Spinal cord (tissue), 10 donors: ENCODE measurements around the gene BARHL1. TPM values are rescaled to one million over a fixed set of nuclear protein-coding genes. Genes with fewer than 3 reads are reported as not detected.

ENCODE experiments used
- DNase-seq, 6 donors: peaks; one replicate each; pipeline versions ENCODE4 v3.0.0 to v3.0.0-alpha.2; 2013 to 2015; ENCODE audit warnings: low spot score in 6 of 6, low read depth in 4 of 6
- H3K27ac ChIP-seq: one replicate; pipeline ENCODE4 v1.5.1; 2013; ENCODE audit warnings: low read depth, low read length, control low read depth
- H3K27me3 ChIP-seq: one replicate; pipeline ENCODE4 v1.6.1; 2013; ENCODE audit warnings: low read length; ENCODE audit not compliant: control insufficient read depth, insufficient read depth
- H3K36me3 ChIP-seq: one replicate; pipeline ENCODE4 v1.6.1; 2013; ENCODE audit warnings: low read length; ENCODE audit not compliant: control insufficient read depth, insufficient read depth
- H3K4me1 ChIP-seq: one replicate; pipeline ENCODE4 v1.6.1; 2013; ENCODE audit warnings: low read length; ENCODE audit not compliant: control insufficient read depth, insufficient read depth
- H3K4me3 ChIP-seq: one replicate; pipeline ENCODE4 v1.5.1; 2013; ENCODE audit warnings: low read depth, low read length, control low read depth
- H3K9me3 ChIP-seq: one replicate; pipeline ENCODE4 v1.6.1; 2013; ENCODE audit warnings: low read length; ENCODE audit not compliant: control insufficient read depth, insufficient read depth
- WGBS: methylation state at CpG from one replicate; pipeline ENCODE4 v1.1.5; 2013; ENCODE audit warnings: missing lambda C conversion rate; ENCODE audit not compliant: insufficient coverage; 5-methylcytosine and 5-hydroxymethylcytosine counted together
- polyA plus RNA-seq, 2 donors: library from polyadenylated mRNA; unstranded; fragments of 120-200 nt; gene quantifications; one replicate each; pipeline ENCODE4 v1.2.1, GENCODE V29; 2013; ENCODE audit not compliant: insufficient read length in 2 of 2
- total RNA-seq, 2 donors: library from RNA; depleted of rRNA in 1 of 2; stranded (reverse); fragments of 120-200 nt in 1 of 2; fragments of >200 nt in 1 of 2; gene quantifications; one replicate each; pipeline versions ENCODE4 v1.2.3 to v1.2.4, GENCODE V29; 2013 to 2014
- donor health status: healthy.

BARHL1 gene
- total and polyA plus RNA-seq, 4 donors = 2.0 to 3.3 (median 3.2) TPM; not detected in 1

DNA sequence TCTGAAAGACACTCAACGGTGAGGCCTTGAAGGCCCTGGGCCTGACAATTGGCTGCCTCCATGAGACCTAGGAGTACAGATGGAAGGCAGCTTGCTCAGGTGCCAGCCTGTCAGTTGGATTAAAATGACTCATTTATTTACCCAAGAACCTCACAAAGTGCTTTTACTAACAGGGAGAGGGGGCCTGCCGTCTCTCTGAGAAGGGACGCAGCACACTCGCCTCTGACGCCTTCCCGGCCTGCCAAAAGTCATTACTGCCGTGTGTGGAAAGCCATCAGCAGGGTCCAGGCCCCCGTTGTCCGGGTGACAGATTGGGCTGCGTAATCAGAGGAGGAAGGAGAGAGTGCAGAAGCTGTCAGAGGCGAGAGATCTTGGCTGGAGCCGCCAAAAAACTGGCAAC is 54.9 kb downstream of the BARHL1 start:
- Histone ChIP-seq H3K9me3 (no peaks in the 10 kb centered on the region), H3K4me3 (no peak overlapping the region), H3K27ac (no peak overlapping the region), H3K4me1 (no peaks in the 10 kb centered on the region), H3K27me3 (no peaks in the 10 kb centered on the region), H3K36me3 (peaks cover 23% of the 10 kb centered on the region)
- peak in 2 of 6 donors; percentile 34 to 54 for DNase-seq
- WGBS = 47% methylated on average over 9 of the region's 12 CpGs

DNA sequence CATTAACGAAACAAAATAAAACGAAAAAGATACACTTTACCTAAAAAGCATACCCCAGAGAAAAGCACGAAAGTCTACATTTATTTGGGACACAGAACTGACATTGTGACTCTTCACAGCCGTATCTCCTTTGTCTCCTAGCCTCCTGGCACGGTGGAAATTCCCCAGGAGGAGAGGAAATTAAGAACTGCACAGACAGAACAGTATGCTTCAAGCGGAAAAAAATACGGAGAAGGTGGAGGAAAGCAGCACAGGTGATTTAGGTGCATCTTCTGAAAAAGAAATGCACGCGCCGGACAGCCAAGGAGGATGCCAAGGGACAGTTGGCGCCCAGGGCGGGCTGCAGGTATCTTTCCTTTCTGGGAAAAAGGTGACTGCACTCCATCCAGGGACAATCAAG is 55.4 kb downstream of the BARHL1 start:
- DNase-seq = no peak

DNA sequence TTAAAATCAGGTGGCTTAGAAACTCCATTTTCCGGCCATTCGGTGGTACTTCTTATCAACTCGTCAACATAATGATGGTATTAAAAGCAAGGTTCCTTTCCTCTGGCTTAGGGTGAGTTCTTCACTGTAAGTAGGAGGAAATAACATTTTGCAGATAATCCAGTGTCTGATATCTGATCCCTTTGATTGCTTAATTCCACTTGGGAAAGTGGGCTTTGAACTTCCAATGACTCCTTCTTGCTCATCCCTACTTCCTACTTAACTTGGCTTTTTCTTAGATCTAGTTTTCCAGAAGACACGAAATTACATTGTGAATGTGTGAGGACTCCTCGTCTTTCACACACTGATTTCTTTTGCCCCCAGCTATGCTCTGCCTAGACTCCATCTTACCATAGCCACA is 55.8 kb downstream of the BARHL1 start:
- DNase-seq = no peak
- H3K36me3 ChIP-seq = peaks cover 26% of the 10 kb centered on the region
- 100% methylated on average over 2 of the region's 5 CpGs for WGBS
- H3K27me3 ChIP-seq = no peaks in the 10 kb centered on the region
- H3K4me3 ChIP-seq = no peak overlapping the region
- no peaks in the 10 kb centered on the region for H3K9me3 ChIP-seq
- H3K4me1 ChIP-seq = no peaks in the 10 kb centered on the region
- no peak overlapping the region for H3K27ac ChIP-seq

More for the DNA sequence above, 55.4 kb downstream of the BARHL1 start:
- no peaks in the 10 kb centered on the region for H3K27me3 ChIP-seq
- H3K4me1 ChIP-seq = no peaks in the 10 kb centered on the region
- WGBS = 94% methylated on average over 11 of the region's 12 CpGs
- H3K4me3 ChIP-seq = no peak overlapping the region
- no peak overlapping the region for H3K27ac ChIP-seq
- H3K36me3 ChIP-seq = peaks cover 24% of the 10 kb centered on the region
- H3K9me3 ChIP-seq = no peaks in the 10 kb centered on the region

- no peak for DNase-seq
- H3K4me1 ChIP-seq = no peaks in the 10 kb centered on the region
- no peak overlapping the region for H3K27ac ChIP-seq
- H3K4me3 ChIP-seq = no peak overlapping the region
- H3K9me3 ChIP-seq = no peaks in the 10 kb centered on the region
- peaks cover 26% of the 10 kb centered on the region for H3K36me3 ChIP-seq
- WGBS = 87% methylated on average over 3 of the region's 5 CpGs
- H3K27me3 ChIP-seq = no peaks in the 10 kb centered on the region
Observed at GRCh38 chr9:132639322-132639721, 56.9 kb downstream of the BARHL1 start.

Other genes starting within 250 kb of the BARHL1 start
- 10 to 100 TPM; 66.3 to 88.7 TPM for gene SETX, start 227.6 kb upstream of the BARHL1 start, total RNA-seq
- gene SETX, start 227.6 kb upstream of the BARHL1 start, polyA plus RNA-seq = 10 to 100 TPM; 38.0 to 42.8 TPM
- 10 to 100 TPM; 11.1 to 14.5 TPM for gene TTF1, start 175.8 kb upstream of the BARHL1 start, total RNA-seq
- gene TTF1, start 175.8 kb upstream of the BARHL1 start, polyA plus RNA-seq = 10 to 100 TPM; 12.3 to 13.0 TPM
- 1 to 10 TPM in 1 of 2 donors, under 1 TPM in 1; 0.30 to 3.3 TPM for gene CFAP77, start 172.4 kb upstream of the BARHL1 start, total RNA-seq
- 1 to 10 TPM; 6.2 to 6.9 TPM for gene CFAP77, start 172.4 kb upstream of the BARHL1 start, polyA plus RNA-seq
- 10 to 100 TPM; 10.5 to 17.5 TPM for gene DDX31, start 87.4 kb downstream of the BARHL1 start, total RNA-seq
- 10 to 100 TPM; 10.8 to 14.1 TPM for gene DDX31, start 87.4 kb downstream of the BARHL1 start, polyA plus RNA-seq
- gene GTF3C4, start 87.9 kb downstream of the BARHL1 start, total RNA-seq = 10 to 100 TPM; 21.7 TPM
- gene GTF3C4, start 87.9 kb downstream of the BARHL1 start, polyA plus RNA-seq = 10 to 100 TPM; 17.7 to 24.1 TPM